SJSA1 (cell line): ENCODE measurements around the gene CDH9. TPM values are rescaled to one million over a fixed set of nuclear protein-coding genes. Genes with fewer than 3 reads are reported as not detected.
"Not testable (repeated sequence)": the region's sequence is repeated elsewhere in the genome, so short reads cannot be mapped to it uniquely, and the experiment has no call there.

Experiments
- DNase-seq, 2 experiments: peaks; one replicate each; pipeline ENCODE4 v3.0.0-alpha.2; 2015 to 2020; ENCODE audit warnings: low spot score in 2 of 2, low read depth in 1 of 2
- H3K27ac ChIP-seq: fragments of 250-450 bp; sonication (Bioruptor Pico); 2 replicates; pipeline ENCODE4 v1.5.1; 2020; ENCODE audit warnings: mild to moderate bottlenecking, moderate library complexity
- H3K27me3 ChIP-seq: fragments of 250-450 bp; sonication (Bioruptor Pico); replicated peaks from 2 replicates; pipeline ENCODE4 v1.5.1; 2020; ENCODE audit warnings: mild to moderate bottlenecking, moderate library complexity
- H3K36me3 ChIP-seq: fragments of 250-450 bp; sonication (Bioruptor Pico); 2 replicates; pipeline ENCODE4 v1.5.1; 2020; ENCODE audit warnings: mild to moderate bottlenecking
- H3K4me1 ChIP-seq: fragments of 250-450 bp; sonication (Bioruptor Pico); replicated peaks from 2 replicates; pipeline ENCODE4 v1.6.1; 2021; ENCODE audit warnings: mild to moderate bottlenecking
- H3K4me3 ChIP-seq: fragments of 250-450 bp; sonication (Bioruptor Pico); 2 replicates; pipeline ENCODE4 v1.5.1; 2020; ENCODE audit warnings: mild to moderate bottlenecking
- H3K9me3 ChIP-seq: fragments of 250-450 bp; sonication (Bioruptor Pico); replicated peaks from 2 replicates; pipeline ENCODE4 v1.5.1; 2020; ENCODE audit warnings: mild to moderate bottlenecking
- total RNA-seq: library from RNA; depleted of rRNA; stranded (reverse); fragments of >200 nt; shearing (Covaris generic); gene quantifications from 2 replicates; pipeline ENCODE4 v1.2.3, GENCODE V29; 2014

Gene CDH9
- total RNA-seq, 1 experiment from 2014 or later: not detected

GRCh38 chr5:26921439-26921838 lies 116.9 kb downstream of the CDH9 start:
- H3K27ac ChIP-seq: no peak overlapping the region
- H3K4me3 ChIP-seq: no peak overlapping the region
- no peaks in the 10 kb centered on the region for H3K4me1 ChIP-seq
- no peaks in the 10 kb centered on the region for H3K27me3 ChIP-seq
- no peaks in the 10 kb centered on the region for H3K36me3 ChIP-seq
- H3K9me3 ChIP-seq: no peaks in the 10 kb centered on the region
- DNase-seq: no peak

GRCh38 chr5:26903469-26903868 lies 134.9 kb downstream of the CDH9 start:
- DNase-seq: no peak
- H3K9me3 ChIP-seq: no peaks in the 10 kb centered on the region
- no peaks in the 10 kb centered on the region for H3K4me1 ChIP-seq
- H3K36me3 ChIP-seq: no peaks in the 10 kb centered on the region
- no peak overlapping the region for H3K27ac ChIP-seq
- no peaks in the 10 kb centered on the region for H3K27me3 ChIP-seq
- H3K4me3 ChIP-seq: no peak overlapping the region

DNA sequence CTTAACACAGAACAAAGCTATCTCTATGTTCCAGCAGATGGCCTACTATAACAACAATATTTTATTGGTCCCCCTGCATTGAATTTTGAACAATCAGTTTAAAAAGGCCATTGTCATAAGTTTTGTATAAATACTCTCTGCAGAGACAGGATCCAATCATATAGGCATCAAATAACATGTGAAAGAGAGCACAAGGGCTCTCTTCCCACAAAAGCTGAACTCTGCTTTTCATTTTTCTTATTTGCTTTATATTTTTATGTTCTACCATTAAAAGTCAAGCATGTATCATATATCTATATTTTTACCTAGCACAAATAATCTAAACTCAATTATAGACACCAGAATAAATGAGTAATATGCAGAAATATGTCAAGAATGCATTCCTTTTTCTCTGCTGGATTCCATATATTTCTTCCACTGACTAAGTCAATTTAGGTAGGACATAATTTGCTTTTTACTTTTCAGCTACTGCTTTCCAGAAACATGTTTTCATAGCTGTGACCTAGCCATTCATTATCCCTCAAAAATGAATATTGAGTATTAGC lies 143.6 kb downstream of the CDH9 start:
- H3K4me3 ChIP-seq: no peak overlapping the region
- no peaks in the 10 kb centered on the region for H3K36me3 ChIP-seq
- H3K27ac ChIP-seq: no peak overlapping the region
- DNase-seq: no peak
- H3K27me3 ChIP-seq: no peaks in the 10 kb centered on the region
- no peaks in the 10 kb centered on the region for H3K9me3 ChIP-seq
- H3K4me1 ChIP-seq: no peaks in the 10 kb centered on the region

DNA sequence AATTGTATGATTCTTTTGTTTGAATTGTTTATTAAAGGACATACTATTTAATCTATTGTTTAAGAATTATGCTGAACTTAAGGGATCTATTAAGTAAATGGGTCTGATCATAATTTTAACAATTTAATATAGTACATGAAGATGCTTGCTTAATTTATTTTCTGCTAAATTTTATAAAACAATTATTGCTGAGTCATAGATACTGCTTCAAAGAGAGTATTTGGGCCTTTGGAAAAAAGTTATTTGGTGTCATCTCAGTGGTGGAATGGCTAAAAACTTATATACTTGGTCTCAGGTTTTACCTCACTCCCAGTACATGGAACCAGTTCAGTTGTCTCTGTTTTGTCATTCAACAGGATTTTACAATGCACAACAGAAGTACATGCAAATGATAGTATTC lies 145.3 kb downstream of the CDH9 start:
- no peaks in the 10 kb centered on the region for H3K4me1 ChIP-seq
- H3K4me3 ChIP-seq: no peak overlapping the region
- H3K27ac ChIP-seq: no peak overlapping the region
- H3K27me3 ChIP-seq: no peaks in the 10 kb centered on the region
- H3K9me3 ChIP-seq: no peaks in the 10 kb centered on the region
- H3K36me3 ChIP-seq: no peaks in the 10 kb centered on the region
- no peak for DNase-seq

GRCh38 chr5:26889815-26890214 lies 148.6 kb downstream of the CDH9 start:
- Histone ChIP-seq H3K4me3 (no peak overlapping the region), H3K9me3 (no peaks in the 10 kb centered on the region), H3K27me3 (no peaks in the 10 kb centered on the region), H3K4me1 (no peaks in the 10 kb centered on the region), H3K27ac (no peak overlapping the region), H3K36me3 (no peaks in the 10 kb centered on the region)
- no peak for DNase-seq

DNA sequence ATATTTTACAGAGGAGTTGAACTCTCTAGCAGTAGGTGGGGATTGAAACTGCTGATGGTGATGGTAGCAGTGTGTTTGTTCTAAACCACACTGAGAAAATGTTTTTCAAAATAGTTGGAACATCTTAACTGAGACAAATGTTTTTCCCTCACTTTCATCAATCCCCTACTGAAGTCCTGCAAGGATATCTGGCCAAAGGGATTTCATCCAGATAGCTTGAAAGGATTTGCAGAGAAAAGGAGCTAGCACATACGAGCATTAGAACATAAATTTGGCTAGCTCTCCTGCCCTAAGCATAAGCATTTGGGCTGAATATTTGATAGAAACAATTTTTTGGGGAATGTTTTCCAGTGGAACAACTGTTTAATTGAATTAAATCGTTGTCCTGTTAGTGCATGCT lies 153.9 kb downstream of the CDH9 start:
- Histone ChIP-seq H3K27ac (no peak overlapping the region), H3K36me3 (no peaks in the 10 kb centered on the region), H3K4me1 (no peaks in the 10 kb centered on the region), H3K4me3 (no peak overlapping the region), H3K27me3 (no peaks in the 10 kb centered on the region), H3K9me3 (no peaks in the 10 kb centered on the region)
- no peak for DNase-seq

- no peaks in the 10 kb centered on the region for H3K36me3 ChIP-seq
- DNase-seq: no peak
- H3K4me1 ChIP-seq: no peaks in the 10 kb centered on the region
- no peaks in the 10 kb centered on the region for H3K27me3 ChIP-seq
- no peak overlapping the region for H3K27ac ChIP-seq
- no peaks in the 10 kb centered on the region for H3K9me3 ChIP-seq
- H3K4me3 ChIP-seq: no peak overlapping the region
These were observed 155.0 kb downstream of the CDH9 start for GRCh38 chr5:26883375-26883774.

- H3K4me3 ChIP-seq: no peak overlapping the region
- no peak overlapping the region for H3K27ac ChIP-seq
- no peaks in the 10 kb centered on the region for H3K4me1 ChIP-seq
- H3K9me3 ChIP-seq: no peaks in the 10 kb centered on the region
- no peaks in the 10 kb centered on the region for H3K36me3 ChIP-seq
- H3K27me3 ChIP-seq: no peaks in the 10 kb centered on the region
- DNase-seq: no peak
These were observed 156.5 kb downstream of the CDH9 start for GRCh38 chr5:26881901-26882300.

- H3K4me3 ChIP-seq: no peak overlapping the region
- no peak for DNase-seq
- no peak overlapping the region for H3K27ac ChIP-seq
- H3K9me3 ChIP-seq: no peaks in the 10 kb centered on the region
- no peaks in the 10 kb centered on the region for H3K27me3 ChIP-seq
- no peaks in the 10 kb centered on the region for H3K4me1 ChIP-seq
- H3K36me3 ChIP-seq: no peaks in the 10 kb centered on the region
These were observed 161.2 kb downstream of the CDH9 start for GRCh38 chr5:26877154-26877553.

- no peak overlapping the region for H3K4me3 ChIP-seq
- H3K27ac ChIP-seq: no peak overlapping the region
- H3K36me3 ChIP-seq: no peaks in the 10 kb centered on the region
- H3K27me3 ChIP-seq: no peaks in the 10 kb centered on the region
- DNase-seq: no peak
- no peaks in the 10 kb centered on the region for H3K4me1 ChIP-seq
- no peaks in the 10 kb centered on the region for H3K9me3 ChIP-seq
These were observed 166.0 kb downstream of the CDH9 start for GRCh38 chr5:26872337-26872736.

- no peaks in the 10 kb centered on the region for H3K4me1 ChIP-seq
- no peak for DNase-seq
- H3K36me3 ChIP-seq: no peaks in the 10 kb centered on the region
- no peaks in the 10 kb centered on the region for H3K27me3 ChIP-seq
- no peak overlapping the region for H3K27ac ChIP-seq
- H3K4me3 ChIP-seq: no peak overlapping the region
- H3K9me3 ChIP-seq: no peaks in the 10 kb centered on the region
These were observed 168.6 kb downstream of the CDH9 start for GRCh38 chr5:26869781-26870180.

DNA sequence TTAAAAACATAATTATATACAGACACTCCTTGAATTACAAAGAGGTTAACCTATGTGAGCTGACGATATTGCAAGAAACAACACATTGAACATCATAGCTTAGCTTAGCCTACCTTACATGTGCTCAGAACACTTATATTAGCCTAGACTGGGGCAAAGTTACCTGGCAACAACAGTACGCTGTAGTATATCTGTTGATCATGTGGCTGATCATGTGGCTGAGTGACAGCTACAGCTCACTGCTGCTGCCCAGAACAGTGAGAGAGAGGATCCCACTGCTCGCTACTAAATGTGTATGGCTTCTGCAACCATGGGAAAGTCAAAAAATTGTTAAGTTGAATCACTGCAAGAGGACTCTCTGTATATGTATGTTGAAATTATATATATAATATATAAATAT lies 169.9 kb downstream of the CDH9 start:
- Histone ChIP-seq H3K4me3 (no peak overlapping the region), H3K27me3 (no peaks in the 10 kb centered on the region), H3K36me3 (no peaks in the 10 kb centered on the region), H3K27ac (no peak overlapping the region), H3K9me3 (no peaks in the 10 kb centered on the region), H3K4me1 (no peaks in the 10 kb centered on the region)
- DNase-seq: no peak

GRCh38 chr5:26864061-26864460 lies 174.3 kb downstream of the CDH9 start:
- no peak overlapping the region for H3K4me3 ChIP-seq
- no peaks in the 10 kb centered on the region for H3K4me1 ChIP-seq
- no peak for DNase-seq
- H3K27me3 ChIP-seq: no peaks in the 10 kb centered on the region
- no peaks in the 10 kb centered on the region for H3K36me3 ChIP-seq
- no peaks in the 10 kb centered on the region for H3K9me3 ChIP-seq
- H3K27ac ChIP-seq: no peak overlapping the region

- Histone ChIP-seq H3K36me3 (no peaks in the 10 kb centered on the region), H3K4me3 (no peak overlapping the region), H3K9me3 (no peaks in the 10 kb centered on the region), H3K4me1 (no peaks in the 10 kb centered on the region), H3K27ac (no peak overlapping the region), H3K27me3 (no peaks in the 10 kb centered on the region)
- DNase-seq: no peak
These were observed 182.1 kb downstream of the CDH9 start for GRCh38 chr5:26856238-26856637.

DNA sequence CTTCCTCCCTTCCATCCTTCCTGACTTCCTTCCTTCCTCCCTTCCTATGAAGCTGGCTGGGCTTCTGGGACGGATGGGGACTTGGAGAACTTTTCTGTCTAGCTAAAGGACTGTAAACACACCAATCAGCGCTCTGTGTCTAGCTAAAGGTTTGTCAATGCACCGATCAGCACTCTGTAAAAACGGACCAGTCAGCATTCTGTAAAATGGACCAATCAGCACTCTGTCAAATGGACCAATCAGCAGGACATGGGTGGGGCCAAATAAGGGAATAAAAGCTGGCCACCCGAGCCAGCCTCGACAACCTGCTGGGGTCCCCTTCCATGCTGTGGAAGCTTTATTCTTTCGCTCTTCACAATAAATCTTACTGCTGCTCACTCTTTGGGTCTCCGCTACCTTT lies 185.9 kb downstream of the CDH9 start:
- H3K36me3 ChIP-seq, H3K4me3 ChIP-seq, H3K27me3 ChIP-seq, H3K27ac ChIP-seq, H3K9me3 ChIP-seq, DNase-seq, H3K4me1 ChIP-seq: not testable (repeated sequence)
